Osteocyte (in vitro differentiated cells): Measurements from ENCODE around the gene PDE6C. TPM values are rescaled to one million over a fixed set of nuclear protein-coding genes. Genes with fewer than 3 reads are reported as not detected.

ENCODE experiments used
- DNase-seq: peaks from one replicate; pipeline ENCODE4 v3.0.0; 2021; ENCODE audit warnings: mixed read lengths; ENCODE audit not compliant: unreplicated experiment; ENCODE audit errors: extremely low spot score
- H3K27ac Mint-ChIP-seq: one replicate; pipeline ENCODE4 v1.8.0; 2021; ENCODE audit warnings: mild to moderate bottlenecking, mixed read lengths; ENCODE audit not compliant: unreplicated experiment
- H3K27me3 Mint-ChIP-seq: one replicate; pipeline ENCODE4 v1.8.0; 2021; ENCODE audit warnings: mixed read lengths; ENCODE audit not compliant: unreplicated experiment
- H3K36me3 Mint-ChIP-seq: one replicate; pipeline ENCODE4 v1.8.0; 2021; ENCODE audit warnings: mixed read lengths; ENCODE audit not compliant: unreplicated experiment
- H3K4me1 Mint-ChIP-seq: one replicate; pipeline ENCODE4 v1.8.0; 2021; ENCODE audit warnings: mixed read lengths; ENCODE audit not compliant: unreplicated experiment
- H3K4me3 Mint-ChIP-seq: one replicate; pipeline ENCODE4 v1.8.0; 2021; ENCODE audit warnings: mild to moderate bottlenecking, moderate library complexity, mixed read lengths; ENCODE audit not compliant: unreplicated experiment
- H3K9me3 Mint-ChIP-seq: one replicate; pipeline ENCODE4 v1.8.0; 2021; ENCODE audit warnings: mixed read lengths; ENCODE audit not compliant: unreplicated experiment
- CTCF ChIP-seq: fragments of 200-600 bp; sonication (generic); IDR thresholded peaks from 2 replicates; pipeline ENCODE4 v1.5.0; 2021; ENCODE audit warnings: antibody characterized with exemption, mild to moderate bottlenecking, moderate library complexity
- total RNA-seq: library from RNA; stranded (reverse); gene quantifications from 2 replicates; pipeline ENCODE4 v1.2.1, GENCODE V29; 2021

The PDE6C gene
- total RNA-seq, 1 donor from 2014 or later, result not detected

DNA sequence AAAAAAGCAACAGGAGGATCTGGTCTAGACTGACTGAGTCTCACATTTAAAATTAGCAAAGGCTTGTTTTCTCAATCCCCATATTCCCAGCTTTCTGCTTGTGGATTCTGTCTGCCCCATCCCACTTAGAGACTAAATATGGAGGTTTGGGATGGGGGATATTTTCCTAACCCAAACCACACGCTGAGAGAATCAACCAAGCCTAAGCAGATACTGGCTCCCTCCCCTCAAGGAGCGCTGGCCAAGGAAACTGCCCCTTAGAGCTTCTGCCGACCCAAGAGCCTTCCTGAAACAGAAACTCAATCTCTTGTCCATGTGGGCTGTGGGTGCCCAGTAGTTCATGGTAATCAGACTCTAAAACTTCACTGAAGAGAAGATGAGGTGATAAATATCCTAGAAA lies 42.0 kb upstream of the PDE6C start:
- no peak for TF ChIP-seq CTCF
- Mint-ChIP-seq H3K27me3 (peaks cover 70% of the 10 kb centered on the region), H3K4me3 (no peak overlapping the region), H3K4me1 (peaks cover 6% of the 10 kb centered on the region), H3K27ac (no peak overlapping the region), H3K36me3 (peaks cover 4% of the 10 kb centered on the region), H3K9me3 (no peaks in the 10 kb centered on the region)
- no peak for DNase-seq

- Mint-ChIP-seq H3K27ac (no peak overlapping the region), H3K4me1 (no peaks in the 10 kb centered on the region)
These were observed 39.7 kb upstream of the PDE6C start for GRCh38 chr10:93572606-93573005.

GRCh38 chr10:93573051-93573909 lies 39.1 kb upstream of the PDE6C start:
- no peak for DNase-seq
- Mint-ChIP-seq H3K36me3 (peaks cover 4% of the 10 kb centered on the region), H3K4me1 (no peaks in the 10 kb centered on the region), H3K4me3 (no peak overlapping the region), H3K9me3 (no peaks in the 10 kb centered on the region), H3K27ac (no peak overlapping the region), H3K27me3 (peaks cover 55% of the 10 kb centered on the region)
- TF ChIP-seq CTCF, result no peak

More at GRCh38 chr10:93572606-93573005, 39.7 kb upstream of the PDE6C start:
- no peaks in the 10 kb centered on the region for H3K9me3 Mint-ChIP-seq
- DNase-seq, result no peak
- no peak overlapping the region for H3K4me3 Mint-ChIP-seq
- H3K36me3 Mint-ChIP-seq, result peaks cover 4% of the 10 kb centered on the region
- no peak for TF ChIP-seq CTCF
- peaks cover 61% of the 10 kb centered on the region for H3K27me3 Mint-ChIP-seq

GRCh38 chr10:93573924-93574323 lies 38.4 kb upstream of the PDE6C start:
- Mint-ChIP-seq H3K36me3 (peaks cover 4% of the 10 kb centered on the region), H3K4me3 (no peak overlapping the region), H3K9me3 (no peaks in the 10 kb centered on the region), H3K27ac (no peak overlapping the region), H3K4me1 (no peaks in the 10 kb centered on the region), H3K27me3 (peaks cover 50% of the 10 kb centered on the region)
- DNase-seq, result no peak
- TF ChIP-seq CTCF, result no peak

DNA sequence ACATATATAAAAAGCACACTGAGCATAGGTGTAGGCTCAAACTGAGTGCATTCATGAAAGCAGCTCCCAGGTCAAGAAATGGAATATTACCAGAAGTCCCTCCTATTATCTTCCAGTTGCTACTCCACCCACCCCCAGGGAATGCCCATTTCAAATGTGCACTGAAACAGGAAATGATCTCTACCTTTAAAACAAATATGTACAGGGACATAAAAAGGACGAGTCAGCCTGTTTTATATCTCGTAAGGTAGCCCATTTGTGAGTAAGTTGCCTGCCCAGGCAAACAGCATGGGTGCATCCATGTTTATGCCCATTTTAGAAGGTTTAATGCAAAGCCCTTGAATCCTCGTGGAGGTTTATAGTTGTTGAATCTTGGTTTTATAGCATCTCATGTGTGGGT lies 35.4 kb upstream of the PDE6C start:
- no peaks in the 10 kb centered on the region for H3K36me3 Mint-ChIP-seq
- DNase-seq, result no peak
- H3K27me3 Mint-ChIP-seq, result peaks cover 29% of the 10 kb centered on the region
- no peak for TF ChIP-seq CTCF
- H3K27ac Mint-ChIP-seq, result no peak overlapping the region
- no peaks in the 10 kb centered on the region for H3K9me3 Mint-ChIP-seq
- H3K4me1 Mint-ChIP-seq, result peaks cover 8% of the 10 kb centered on the region
- no peak overlapping the region for H3K4me3 Mint-ChIP-seq
